PC-9 (cell line): ENCODE results near the gene SLC18B1. TPM values are rescaled to one million over a fixed set of nuclear protein-coding genes. Genes with fewer than 3 reads are reported as not detected.
"Not testable (repeated sequence)": the region's sequence is repeated elsewhere in the genome, so short reads cannot be mapped to it uniquely, and the experiment has no call there.

Experiments used
- BruUV-seq: library from RNA; stranded (reverse); fragments of 400-500 nt; replicated peaks from 2 replicates; lab custom pipeline; 2021; lab: Mats Ljungman, UMichigan
- CTCF ChIA-PET: fragments of 300-600 bp; sonication (Branson Sonifier 250); formaldehyde crosslinking; loops from one replicate; lab custom pipeline; 2022; ENCODE audit warnings: antibody characterized with exemption; lab: Charles Lee
- POLR2A ChIA-PET: fragments of 300-600 bp; sonication (Branson Sonifier 250); formaldehyde crosslinking; loops from one replicate; lab custom pipeline; 2022; ENCODE audit warnings: antibody characterized with exemption; ENCODE audit not compliant: unreplicated experiment; lab: Charles Lee
- DNase-seq, 2 experiments: peaks; one replicate each; pipeline versions ENCODE4 v3.0.0 to v3.0.0-alpha.2; 2015 to 2022; ENCODE audit warnings: mixed read lengths in 1 of 2
- H2AFZ ChIP-seq: fragments of 200-600 bp; sonication (generic); 2 replicates; pipeline ENCODE4 v1.8.1; 2017; ENCODE audit warnings: antibody characterized with exemption
- H3F3A ChIP-seq: fragments of 200-600 bp; sonication (generic); 2 replicates; pipeline ENCODE4 v1.8.1; 2017; ENCODE audit warnings: antibody characterized with exemption, mild to moderate bottlenecking, low read depth; ENCODE audit not compliant: insufficient read depth
- H3K27ac ChIP-seq: fragments of 200-600 bp; sonication (generic); 2 replicates; pipeline ENCODE4 v1.6.1; 2016; ENCODE audit warnings: mixed run types
- H3K27me3 ChIP-seq: fragments of 200-600 bp; sonication (generic); 2 replicates; pipeline ENCODE4 v1.6.1; 2016; ENCODE audit warnings: low read depth, mixed run types; ENCODE audit not compliant: insufficient read depth
- H3K36me3 ChIP-seq: fragments of 200-600 bp; sonication (generic); 2 replicates; pipeline ENCODE4 v1.6.1; 2016; ENCODE audit warnings: low read depth, mixed run types
- H3K4me1 ChIP-seq: fragments of 200-600 bp; sonication (generic); replicated peaks from 2 replicates; pipeline ENCODE4 v1.6.1; 2016; ENCODE audit warnings: mixed run types; ENCODE audit not compliant: insufficient read depth
- H3K4me2 ChIP-seq: fragments of 200-600 bp; sonication (generic); 2 replicates; pipeline ENCODE4 v1.6.1; 2017; ENCODE audit warnings: mixed run types
- H3K4me3 ChIP-seq: fragments of 200-600 bp; sonication (generic); 2 replicates; pipeline ENCODE4 v1.6.1; 2016; ENCODE audit warnings: mixed run types
- H3K79me2 ChIP-seq: fragments of 200-600 bp; sonication (generic); 2 replicates; pipeline ENCODE4 v1.6.1; 2017; ENCODE audit warnings: low read depth, mixed run types
- H3K9me2 ChIP-seq: fragments of 200-600 bp; sonication (generic); 2 replicates; pipeline ENCODE4 v1.8.1; 2017; ENCODE audit warnings: mild to moderate bottlenecking; ENCODE audit not compliant: insufficient read depth
- H3K9me3 ChIP-seq: fragments of 200-600 bp; sonication (generic); 2 replicates; pipeline ENCODE4 v1.8.1; 2016; ENCODE audit warnings: low read depth; ENCODE audit not compliant: insufficient read depth
- H4K20me1 ChIP-seq: fragments of 200-600 bp; sonication (generic); 2 replicates; pipeline ENCODE4 v1.8.1; 2017; ENCODE audit not compliant: insufficient read depth
- CTCF ChIP-seq: fragments of 200-600 bp; sonication (generic); conservative IDR thresholded peaks from 2 replicates; pipeline ENCODE4 v1.6.1; 2017; ENCODE audit warnings: mixed run types, antibody characterized with exemption, mild to moderate bottlenecking, moderate library complexity
- EZH2 ChIP-seq: fragments of 200-600 bp; sonication (generic); IDR thresholded peaks from 2 replicates; pipeline ENCODE4 v1.8.0; 2017; ENCODE audit warnings: antibody characterized with exemption, low read depth
- intact Hi-C: fragments of 100-400 bp; cut with micrococcal nuclease; formaldehyde crosslinking; loops from one replicate; pipeline ENCODE4 v1.10.0; 2022; ENCODE audit not compliant: unreplicated experiment
- total RNA-seq: library from RNA; stranded (reverse); gene quantifications from 2 replicates; pipeline ENCODE4 v1.2.3, GENCODE V29; 2021

Gene SLC18B1
- total RNA-seq, 1 experiment from 2014 or later, result 18.0 TPM

GRCh38 chr6:132780770-132781371 is 17.6 kb downstream of the SLC18B1 start:
- Histone ChIP-seq H3K9me3 (no peaks in the 10 kb centered on the region), H2AFZ (no peak overlapping the region), H3K4me1 (no peaks in the 10 kb centered on the region), H3K79me2 (no peaks in the 10 kb centered on the region), H3K9me2 (no peaks in the 10 kb centered on the region; the same call in 1 of the 2 replicates), H3K27me3 (no peaks in the 10 kb centered on the region), H3K36me3 (peaks cover 23% of the 10 kb centered on the region), H3F3A (no peaks in the 10 kb centered on the region), H3K4me3 (no peak overlapping the region), H4K20me1 (no peaks in the 10 kb centered on the region), H3K4me2 (no peak overlapping the region), H3K27ac (no peak overlapping the region)
- no peak for DNase-seq
- intact Hi-C loops, result loop anchor here (5.0 kb wide), 2 partner anchors 109 to 249 kb away; no protein-coding TSS in a partner anchor
- BruUV-seq, result no TSS peak
- no peak for TF ChIP-seq EZH2
- TF ChIP-seq CTCF, result peak; percentile 73
- POLR2A ChIA-PET, result interaction anchor here (0.6 kb wide), 1 partner anchor 39 kb away, joined by 30 read pairs; no protein-coding TSS in a partner anchor
- CTCF ChIA-PET, result no interaction called here

DNA sequence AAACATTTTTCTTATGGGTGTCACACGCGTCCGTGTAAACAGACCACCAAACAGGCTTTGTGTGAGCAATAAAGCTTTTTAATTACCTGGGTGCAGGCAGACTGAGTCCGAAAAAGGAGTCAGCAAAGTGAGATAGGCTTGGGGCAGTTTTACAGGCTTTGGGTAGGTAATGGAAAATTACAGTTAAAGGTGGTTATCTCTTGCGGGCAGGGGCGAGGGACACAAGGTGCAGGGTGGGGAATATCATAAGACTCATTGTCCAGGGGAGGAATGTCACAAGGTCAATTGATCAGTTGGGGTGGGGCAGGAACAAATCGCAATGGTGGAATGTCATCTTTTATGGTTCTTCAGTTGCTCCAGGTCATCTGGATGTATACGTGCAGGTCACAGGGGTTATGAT is 20.6 kb downstream of the SLC18B1 start:
- H3K27me3 ChIP-seq, H2AFZ ChIP-seq, H4K20me1 ChIP-seq, H3K79me2 ChIP-seq, intact Hi-C loops, DNase-seq, H3K4me1 ChIP-seq, BruUV-seq, H3F3A ChIP-seq, H3K9me3 ChIP-seq, H3K27ac ChIP-seq, H3K4me3 ChIP-seq, H3K9me2 ChIP-seq, H3K4me2 ChIP-seq, POLR2A ChIA-PET: not testable (repeated sequence)
- H3K36me3 ChIP-seq, result peaks cover 24% of the 10 kb centered on the region
- CTCF ChIA-PET, result interaction anchor here (0.7 kb wide), 1 partner anchor 108 kb away, joined by 3 read pairs; no protein-coding TSS in a partner anchor

DNA sequence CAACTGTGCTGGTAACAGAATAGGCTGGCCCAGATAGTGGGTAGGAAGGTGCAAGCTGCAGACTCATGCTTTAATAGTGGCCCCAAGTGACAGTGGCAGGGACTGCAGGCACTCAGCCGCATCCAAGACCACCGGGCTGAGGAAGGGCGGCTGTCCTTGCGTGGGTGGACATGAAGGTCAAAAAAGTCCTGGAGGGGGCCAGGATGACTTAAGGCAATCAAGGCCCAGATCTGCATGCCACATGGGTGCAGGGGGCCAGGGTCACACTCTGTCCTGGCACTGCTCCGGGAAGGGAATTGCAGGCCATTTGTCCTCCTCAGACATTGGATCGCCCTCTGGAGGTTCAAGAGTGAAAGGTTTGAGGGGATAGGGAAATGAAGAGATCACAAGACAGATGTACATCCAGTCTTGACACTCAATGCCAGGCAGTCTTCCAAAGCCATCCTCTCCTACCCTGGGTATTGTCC is 30.4 kb downstream of the SLC18B1 start:
- Histone ChIP-seq H3K79me2 (no peaks in the 10 kb centered on the region), H3F3A (peaks cover 8% of the 10 kb centered on the region; the same call in 1 of the 2 replicates), H4K20me1 (no peaks in the 10 kb centered on the region), H3K4me3 (no peak overlapping the region), H3K36me3 (peaks cover 18% of the 10 kb centered on the region), H3K9me3 (no peaks in the 10 kb centered on the region), H3K27me3 (no peaks in the 10 kb centered on the region), H3K9me2 (no peaks in the 10 kb centered on the region), H3K27ac (no peak overlapping the region), H3K4me2 (no peak overlapping the region), H3K4me1 (peaks cover 17% of the 10 kb centered on the region), H2AFZ (no peak overlapping the region)
- intact Hi-C loops, result loop anchor here (1.0 kb wide), 1 partner anchor 238 kb away; no protein-coding TSS in a partner anchor
- DNase-seq, result peak in 1 of 2 experiments; percentile 15
- ChIA-PET CTCF (interaction anchor here (1.2 kb wide), 1 partner anchor 238 kb away, joined by 3 read pairs; no protein-coding TSS in a partner anchor), POLR2A (no interaction called here)
- no TSS peak for BruUV-seq
- TF ChIP-seq EZH2 (no peak), CTCF (peak; percentile 71)
